Vagina (tissue), 2 donors: ENCODE data around the gene SPTA1.

ENCODE experiments used
- POLR2A ChIP-seq, 2 donors: fragments of 450-650 bp; IDR thresholded peaks; one replicate each; pipeline ENCODE4 v1.6.1; 2017; ENCODE audit warnings: antibody characterized with exemption in 2 of 2, mild to moderate bottlenecking in 2 of 2, moderate library complexity in 2 of 2
- POLR2AphosphoS5 ChIP-seq, 2 donors: sonication (generic); formaldehyde crosslinking; IDR thresholded peaks; one replicate each; pipeline ENCODE4 v1.9.0; 2017; ENCODE audit warnings: antibody characterized with exemption in 2 of 2, mild to moderate bottlenecking in 2 of 2, low read depth in 1 of 2; ENCODE audit not compliant: insufficient read depth in 1 of 2
- TF ChIP-seq, protein P1 (sequence below), 3 experiments: fragments of 450-650 bp in 2 of 3; fragments of 200-600 bp in 1 of 3; sonication (generic) in 1 of 3; IDR thresholded peaks; one replicate each; pipeline ENCODE4 v1.5.1; 2017 to 2019; ENCODE audit warnings: antibody characterized with exemption in 3 of 3, mild to moderate bottlenecking in 2 of 3, moderate library complexity in 2 of 3

- no peak for TF ChIP-seq POLR2A (IDR thresholded peaks at IDR 0.05)
- TF ChIP-seq, protein P1, sequence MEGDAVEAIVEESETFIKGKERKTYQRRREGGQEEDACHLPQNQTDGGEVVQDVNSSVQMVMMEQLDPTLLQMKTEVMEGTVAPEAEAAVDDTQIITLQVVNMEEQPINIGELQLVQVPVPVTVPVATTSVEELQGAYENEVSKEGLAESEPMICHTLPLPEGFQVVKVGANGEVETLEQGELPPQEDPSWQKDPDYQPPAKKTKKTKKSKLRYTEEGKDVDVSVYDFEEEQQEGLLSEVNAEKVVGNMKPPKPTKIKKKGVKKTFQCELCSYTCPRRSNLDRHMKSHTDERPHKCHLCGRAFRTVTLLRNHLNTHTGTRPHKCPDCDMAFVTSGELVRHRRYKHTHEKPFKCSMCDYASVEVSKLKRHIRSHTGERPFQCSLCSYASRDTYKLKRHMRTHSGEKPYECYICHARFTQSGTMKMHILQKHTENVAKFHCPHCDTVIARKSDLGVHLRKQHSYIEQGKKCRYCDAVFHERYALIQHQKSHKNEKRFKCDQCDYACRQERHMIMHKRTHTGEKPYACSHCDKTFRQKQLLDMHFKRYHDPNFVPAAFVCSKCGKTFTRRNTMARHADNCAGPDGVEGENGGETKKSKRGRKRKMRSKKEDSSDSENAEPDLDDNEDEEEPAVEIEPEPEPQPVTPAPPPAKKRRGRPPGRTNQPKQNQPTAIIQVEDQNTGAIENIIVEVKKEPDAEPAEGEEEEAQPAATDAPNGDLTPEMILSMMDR (IDR thresholded peaks at IDR 0.05): no peak
- TF ChIP-seq POLR2AphosphoS5 (IDR thresholded peaks at IDR 0.05; ENCODE audit: insufficient read depth in 1 of 2, low read depth in 1 of 2): no peak
Measured at GRCh38 chr1:158654571-158654970, 31.9 kb downstream of the SPTA1 start.
